Measurements from ENCODE around the gene B4GALT2. TPM values are rescaled to one million over a fixed set of nuclear protein-coding genes. Genes with fewer than 3 reads are reported as not detected.

Gene B4GALT2
- total and polyA plus RNA-seq, 9 of the 15 experiments (the other 6 are each of a cell fraction or from before 2014, with no cell fraction given), result 1.3 to 86.8 (median 43.8) TPM

DNA sequence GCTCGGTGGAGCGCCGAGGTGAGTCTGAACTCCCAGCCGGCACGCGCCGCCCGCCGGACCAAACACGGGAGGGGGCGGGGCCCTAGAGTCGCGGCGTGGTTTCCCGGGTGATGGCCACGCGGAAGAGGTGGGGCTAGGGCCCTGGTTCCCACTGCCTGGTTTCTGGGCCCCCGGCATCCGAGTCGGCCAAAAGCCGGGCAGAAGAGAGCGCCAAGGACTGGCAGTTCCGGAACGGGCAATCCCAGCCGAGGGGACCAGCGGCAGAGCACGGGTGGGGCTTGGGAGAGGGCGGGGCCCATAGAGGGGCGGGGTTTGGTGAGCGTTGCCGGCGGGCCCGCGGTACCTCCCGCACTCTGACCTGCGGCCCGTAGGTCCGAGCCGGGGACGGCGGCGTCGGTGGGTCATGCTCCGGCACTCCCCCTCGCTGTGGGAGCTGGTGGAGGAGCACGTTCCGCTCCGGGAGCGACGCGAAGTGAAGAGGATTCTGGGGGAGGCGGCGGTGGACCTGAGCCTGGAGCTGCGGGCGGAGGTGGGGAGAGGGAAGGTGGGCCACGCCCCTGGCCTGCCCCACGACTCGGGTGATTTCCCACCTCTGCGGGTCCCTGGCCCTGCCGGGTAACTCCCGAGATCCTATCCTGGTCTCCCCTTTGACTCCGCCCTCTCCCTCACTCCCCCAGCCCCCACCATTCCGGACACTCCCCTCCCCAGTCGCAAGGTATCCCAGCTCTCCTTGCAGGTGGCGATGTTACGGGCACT lies 12.6 kb downstream of the B4GALT2 start, which contains the start of gene CCDC24 (continued):
- peak; percentile 91 for TF ChIP-seq SP1 (CRISPR knock-in tag; IDR thresholded peaks at IDR 0.05)
- TF ChIP-seq L3MBTL2 (IDR thresholded peaks at IDR 0.05), result peak; percentile 80
- TF ChIP-seq ADNP (tag; IDR thresholded peaks at IDR 0.05), result no peak
- TF ChIP-seq, protein P1, sequence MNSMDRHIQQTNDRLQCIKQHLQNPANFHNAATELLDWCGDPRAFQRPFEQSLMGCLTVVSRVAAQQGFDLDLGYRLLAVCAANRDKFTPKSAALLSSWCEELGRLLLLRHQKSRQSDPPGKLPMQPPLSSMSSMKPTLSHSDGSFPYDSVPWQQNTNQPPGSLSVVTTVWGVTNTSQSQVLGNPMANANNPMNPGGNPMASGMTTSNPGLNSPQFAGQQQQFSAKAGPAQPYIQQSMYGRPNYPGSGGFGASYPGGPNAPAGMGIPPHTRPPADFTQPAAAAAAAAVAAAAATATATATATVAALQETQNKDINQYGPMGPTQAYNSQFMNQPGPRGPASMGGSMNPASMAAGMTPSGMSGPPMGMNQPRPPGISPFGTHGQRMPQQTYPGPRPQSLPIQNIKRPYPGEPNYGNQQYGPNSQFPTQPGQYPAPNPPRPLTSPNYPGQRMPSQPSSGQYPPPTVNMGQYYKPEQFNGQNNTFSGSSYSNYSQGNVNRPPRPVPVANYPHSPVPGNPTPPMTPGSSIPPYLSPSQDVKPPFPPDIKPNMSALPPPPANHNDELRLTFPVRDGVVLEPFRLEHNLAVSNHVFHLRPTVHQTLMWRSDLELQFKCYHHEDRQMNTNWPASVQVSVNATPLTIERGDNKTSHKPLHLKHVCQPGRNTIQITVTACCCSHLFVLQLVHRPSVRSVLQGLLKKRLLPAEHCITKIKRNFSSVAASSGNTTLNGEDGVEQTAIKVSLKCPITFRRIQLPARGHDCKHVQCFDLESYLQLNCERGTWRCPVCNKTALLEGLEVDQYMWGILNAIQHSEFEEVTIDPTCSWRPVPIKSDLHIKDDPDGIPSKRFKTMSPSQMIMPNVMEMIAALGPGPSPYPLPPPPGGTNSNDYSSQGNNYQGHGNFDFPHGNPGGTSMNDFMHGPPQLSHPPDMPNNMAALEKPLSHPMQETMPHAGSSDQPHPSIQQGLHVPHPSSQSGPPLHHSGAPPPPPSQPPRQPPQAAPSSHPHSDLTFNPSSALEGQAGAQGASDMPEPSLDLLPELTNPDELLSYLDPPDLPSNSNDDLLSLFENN (IDR thresholded peaks at IDR 0.05; ENCODE audit: low read depth in 2 of 2, low read length in 2 of 2), result no peak; a peak in 1 of 4 replicates
- TF ChIP-seq, protein P2, sequence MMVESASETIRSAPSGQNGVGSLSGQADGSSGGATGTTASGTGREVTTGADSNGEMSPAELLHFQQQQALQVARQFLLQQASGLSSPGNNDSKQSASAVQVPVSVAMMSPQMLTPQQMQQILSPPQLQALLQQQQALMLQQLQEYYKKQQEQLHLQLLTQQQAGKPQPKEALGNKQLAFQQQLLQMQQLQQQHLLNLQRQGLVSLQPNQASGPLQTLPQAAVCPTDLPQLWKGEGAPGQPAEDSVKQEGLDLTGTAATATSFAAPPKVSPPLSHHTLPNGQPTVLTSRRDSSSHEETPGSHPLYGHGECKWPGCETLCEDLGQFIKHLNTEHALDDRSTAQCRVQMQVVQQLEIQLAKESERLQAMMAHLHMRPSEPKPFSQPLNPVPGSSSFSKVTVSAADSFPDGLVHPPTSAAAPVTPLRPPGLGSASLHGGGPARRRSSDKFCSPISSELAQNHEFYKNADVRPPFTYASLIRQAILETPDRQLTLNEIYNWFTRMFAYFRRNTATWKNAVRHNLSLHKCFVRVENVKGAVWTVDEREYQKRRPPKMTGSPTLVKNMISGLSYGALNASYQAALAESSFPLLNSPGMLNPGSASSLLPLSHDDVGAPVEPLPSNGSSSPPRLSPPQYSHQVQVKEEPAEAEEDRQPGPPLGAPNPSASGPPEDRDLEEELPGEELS (CRISPR knock-in tag; IDR thresholded peaks at IDR 0.05; ENCODE audit: borderline replicate concordance), result no peak; the same call in 1 of the 2 replicates
- TF ChIP-seq ZZZ3 (IDR thresholded peaks at IDR 0.05), result no peak
- TF ChIP-seq, protein P3, sequence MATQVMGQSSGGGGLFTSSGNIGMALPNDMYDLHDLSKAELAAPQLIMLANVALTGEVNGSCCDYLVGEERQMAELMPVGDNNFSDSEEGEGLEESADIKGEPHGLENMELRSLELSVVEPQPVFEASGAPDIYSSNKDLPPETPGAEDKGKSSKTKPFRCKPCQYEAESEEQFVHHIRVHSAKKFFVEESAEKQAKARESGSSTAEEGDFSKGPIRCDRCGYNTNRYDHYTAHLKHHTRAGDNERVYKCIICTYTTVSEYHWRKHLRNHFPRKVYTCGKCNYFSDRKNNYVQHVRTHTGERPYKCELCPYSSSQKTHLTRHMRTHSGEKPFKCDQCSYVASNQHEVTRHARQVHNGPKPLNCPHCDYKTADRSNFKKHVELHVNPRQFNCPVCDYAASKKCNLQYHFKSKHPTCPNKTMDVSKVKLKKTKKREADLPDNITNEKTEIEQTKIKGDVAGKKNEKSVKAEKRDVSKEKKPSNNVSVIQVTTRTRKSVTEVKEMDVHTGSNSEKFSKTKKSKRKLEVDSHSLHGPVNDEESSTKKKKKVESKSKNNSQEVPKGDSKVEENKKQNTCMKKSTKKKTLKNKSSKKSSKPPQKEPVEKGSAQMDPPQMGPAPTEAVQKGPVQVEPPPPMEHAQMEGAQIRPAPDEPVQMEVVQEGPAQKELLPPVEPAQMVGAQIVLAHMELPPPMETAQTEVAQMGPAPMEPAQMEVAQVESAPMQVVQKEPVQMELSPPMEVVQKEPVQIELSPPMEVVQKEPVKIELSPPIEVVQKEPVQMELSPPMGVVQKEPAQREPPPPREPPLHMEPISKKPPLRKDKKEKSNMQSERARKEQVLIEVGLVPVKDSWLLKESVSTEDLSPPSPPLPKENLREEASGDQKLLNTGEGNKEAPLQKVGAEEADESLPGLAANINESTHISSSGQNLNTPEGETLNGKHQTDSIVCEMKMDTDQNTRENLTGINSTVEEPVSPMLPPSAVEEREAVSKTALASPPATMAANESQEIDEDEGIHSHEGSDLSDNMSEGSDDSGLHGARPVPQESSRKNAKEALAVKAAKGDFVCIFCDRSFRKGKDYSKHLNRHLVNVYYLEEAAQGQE (IDR thresholded peaks at IDR 0.05; ENCODE audit: borderline replicate concordance), result peak; percentile 51
- TF ChIP-seq, protein P3 (CRISPR knock-in tag; IDR thresholded peaks at IDR 0.05; ENCODE audit: low read depth), result peak; percentile 74; the same call in 1 of the 2 replicates

Data from K562 (cell line).